Astrocyte of the hippocampus (primary cell): ENCODE data around the gene GABARAPL1.
"Not testable (repeated sequence)": the region's sequence is repeated elsewhere in the genome, so short reads cannot be mapped to it uniquely, and the experiment has no call there.

Experiments used
- DNase-seq: peaks from one replicate; pipeline ENCODE4 v3.0.0; 2011; ENCODE audit warnings: low read depth, low spot score

GABARAPL1 gene

GRCh38 chr12:10197879-10198278 lies 14.8 kb upstream of the GABARAPL1 start:
- no peak for DNase-seq

DNA sequence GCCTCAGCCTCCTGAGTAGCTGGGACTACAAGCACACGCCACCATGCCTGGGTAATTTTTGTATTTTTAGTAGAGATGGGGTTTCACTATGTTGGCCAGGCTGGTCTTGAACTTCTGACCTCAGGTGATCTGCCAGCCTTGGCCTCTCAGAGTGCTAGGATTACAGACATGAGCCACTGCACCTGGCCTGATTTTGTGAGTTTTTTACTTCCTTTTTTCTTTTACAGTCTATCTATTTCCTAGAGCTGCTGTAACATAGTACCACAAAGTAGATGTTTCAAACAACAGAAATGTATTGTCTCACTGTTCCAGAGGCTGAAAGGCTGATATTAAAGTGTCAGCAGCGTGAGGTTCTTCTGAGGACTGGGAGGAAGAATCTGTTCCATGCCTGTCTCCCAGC lies 8.2 kb upstream of the GABARAPL1 start:
- DNase-seq: not testable (repeated sequence)

DNA sequence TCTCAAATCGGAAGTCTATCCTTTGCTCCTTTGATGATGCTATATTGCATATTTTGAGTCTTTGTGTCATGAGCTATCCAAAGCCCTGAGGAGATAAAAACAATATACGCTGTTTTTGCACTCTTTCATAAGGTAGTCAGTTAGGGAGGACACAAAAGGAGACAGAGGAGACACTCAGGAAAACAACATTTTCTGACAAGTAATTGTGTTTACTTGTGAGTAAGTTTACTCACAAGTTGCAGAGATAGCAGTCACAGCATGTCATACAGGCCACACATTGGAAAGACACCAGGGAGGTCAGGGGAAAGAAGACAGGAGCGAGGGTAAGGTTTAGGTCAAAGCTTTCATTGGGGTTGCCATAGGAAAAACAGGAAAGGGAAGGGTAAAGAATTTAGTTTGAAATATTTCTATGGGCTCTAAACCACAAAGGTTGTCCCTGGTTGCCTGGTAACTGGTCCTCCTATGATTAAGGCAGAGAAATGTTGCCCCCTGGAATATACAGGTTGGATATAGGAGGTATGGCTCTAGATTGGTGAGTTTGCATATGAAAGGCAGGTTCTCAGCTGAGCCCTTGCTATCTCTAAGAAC lies 7.4 kb upstream of the GABARAPL1 start:
- peak; percentile 35 for DNase-seq

GRCh38 chr12:10207136-10207535 lies 5.5 kb upstream of the GABARAPL1 start:
- DNase-seq: no peak

DNA sequence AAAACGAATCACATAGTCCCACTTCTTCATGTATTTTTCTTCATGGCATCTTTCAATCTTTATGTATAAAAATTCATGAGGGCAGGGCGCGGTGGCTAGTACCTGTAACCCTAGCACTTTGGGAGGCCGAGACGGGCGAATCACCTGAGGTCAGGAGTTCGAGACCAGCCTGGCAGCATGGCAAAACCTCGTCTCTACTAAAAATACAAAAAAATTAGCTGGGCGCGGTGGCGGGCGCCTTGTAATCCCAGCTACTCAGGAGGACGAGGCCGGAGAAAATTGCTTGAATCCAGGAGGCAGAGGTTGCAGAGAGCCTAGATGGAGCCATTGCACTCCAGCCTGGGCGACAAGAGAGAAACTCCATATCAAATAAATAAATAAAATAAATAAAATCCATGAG lies 2.5 kb upstream of the GABARAPL1 start:
- DNase-seq: no peak

DNA sequence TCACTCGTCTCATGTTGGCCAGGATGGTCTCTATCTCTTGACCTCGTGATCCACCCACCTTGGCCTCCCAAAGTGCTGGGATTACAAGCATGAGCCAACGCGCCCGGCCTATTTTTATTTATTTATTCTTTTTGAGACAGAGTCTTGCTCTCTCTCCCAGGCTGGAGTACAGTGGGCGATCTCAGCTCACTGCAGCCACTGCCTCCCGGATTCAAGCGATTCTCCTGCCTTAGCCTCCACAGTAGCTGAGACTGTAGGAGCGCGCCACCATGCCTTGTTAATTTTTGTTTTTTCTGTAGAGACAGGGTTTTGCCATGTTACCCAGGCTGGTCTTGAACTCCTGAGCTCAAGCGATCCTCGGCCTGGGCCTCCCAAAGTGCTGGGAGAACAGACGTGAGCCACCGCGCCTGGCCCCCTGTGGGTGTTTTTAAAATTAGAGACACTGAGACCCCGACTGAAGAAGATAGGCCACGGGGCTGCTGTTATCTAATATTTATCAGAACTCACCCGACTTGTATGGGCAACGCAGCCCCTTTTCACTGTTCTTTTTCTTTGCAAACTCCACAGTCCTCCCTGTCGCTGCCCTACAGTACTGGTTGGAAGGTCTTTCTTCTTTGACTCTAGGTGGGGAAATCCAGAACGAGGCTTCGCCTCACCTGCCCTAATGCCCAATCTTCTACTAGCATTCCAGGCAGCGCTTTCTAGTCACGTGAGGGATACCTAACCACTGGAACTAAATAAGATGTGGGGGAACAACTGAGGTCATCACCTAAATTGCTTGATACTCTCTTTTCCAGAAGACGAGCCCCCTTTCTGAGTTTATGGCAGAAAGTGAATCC lies 1.4 kb upstream of the GABARAPL1 start:
- no peak for DNase-seq

DNA sequence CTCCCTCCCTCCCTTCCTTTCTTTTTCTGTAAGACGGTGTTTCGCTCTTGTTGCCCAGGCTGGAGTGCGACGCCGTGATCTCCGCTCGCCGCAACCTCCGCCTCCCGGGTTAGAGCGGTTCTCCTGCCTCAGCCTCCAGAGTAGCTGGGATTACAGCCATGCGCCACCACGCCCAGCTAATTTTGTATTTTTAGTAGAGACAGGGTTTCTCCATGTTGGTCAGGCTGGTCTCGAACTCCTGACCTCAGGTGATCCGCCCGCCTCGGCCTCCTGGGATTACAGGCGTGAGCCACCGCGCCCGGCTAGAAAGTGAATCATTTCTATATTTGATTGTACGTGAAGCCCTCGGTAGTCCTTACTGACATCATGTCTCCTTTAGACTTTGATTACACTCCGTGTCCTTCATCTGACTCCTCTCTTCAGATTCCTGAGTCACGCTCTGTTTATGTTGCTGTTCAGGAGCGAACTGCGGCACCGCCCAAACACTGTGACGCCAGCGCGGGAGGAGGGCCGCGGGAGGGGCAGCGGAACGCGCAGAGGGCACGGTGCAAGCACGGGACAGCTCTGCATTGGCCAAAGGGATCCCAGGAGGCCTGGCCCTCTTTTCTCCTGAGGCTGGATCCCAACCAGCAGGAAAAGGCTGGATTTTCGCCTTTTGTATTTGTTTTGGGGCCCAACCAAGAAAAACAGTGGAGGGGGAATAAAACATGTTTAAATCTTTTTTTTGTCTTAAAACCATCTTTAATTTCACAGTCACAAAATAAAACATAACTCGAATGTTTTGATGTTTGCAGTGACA lies 538 bp upstream of the GABARAPL1 start:
- DNase-seq: peak; percentile 99

DNA sequence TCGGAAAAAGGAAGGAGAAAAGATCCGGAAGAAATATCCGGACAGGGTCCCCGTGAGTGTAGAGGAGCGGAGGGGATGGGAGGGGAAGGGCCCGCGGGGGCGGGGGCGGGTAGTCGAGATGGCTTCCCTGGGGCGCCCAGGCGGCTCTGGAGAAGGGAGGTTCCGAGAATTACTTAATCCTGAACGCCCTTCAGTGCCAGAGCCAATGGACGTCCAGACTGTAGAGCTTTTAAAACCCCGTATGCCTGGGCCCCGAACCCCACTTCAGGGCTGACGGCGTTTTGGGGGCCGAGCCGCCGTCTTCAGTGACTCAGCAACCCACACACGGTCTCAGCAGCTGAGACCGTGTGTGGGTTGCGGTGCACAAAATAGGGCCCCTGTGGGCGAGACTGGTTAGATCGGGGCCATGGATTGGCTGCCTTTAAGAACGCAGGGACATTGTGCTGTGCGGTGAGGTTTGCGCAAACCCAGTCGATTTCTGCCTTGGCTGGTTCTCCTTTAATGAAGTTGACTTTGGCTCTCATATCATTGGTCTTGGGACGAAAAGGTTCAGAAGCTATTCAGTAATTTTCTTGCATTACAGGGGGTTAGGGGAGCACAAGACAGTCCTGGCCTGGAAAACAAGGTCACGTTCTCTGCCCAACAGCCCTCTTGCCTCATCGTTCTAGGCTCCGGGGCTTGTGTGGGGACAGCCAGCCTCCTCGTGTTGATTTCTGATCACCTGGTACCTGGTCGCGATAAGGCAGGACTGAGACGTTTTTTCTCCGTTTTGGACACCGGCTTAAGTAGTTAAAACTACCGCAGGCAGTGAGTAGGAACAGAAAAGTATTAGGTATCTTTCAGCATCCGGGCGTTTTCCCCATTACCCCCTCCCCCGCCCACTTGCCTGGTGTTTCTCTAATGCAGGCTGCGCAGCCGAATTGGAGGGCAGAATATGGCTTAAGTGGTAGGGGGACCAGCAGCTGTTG lies 775 bp downstream of the GABARAPL1 start:
- DNase-seq: peak; percentile 91

- DNase-seq: peak; percentile 77
These were observed 1.6 kb downstream of the GABARAPL1 start for GRCh38 chr12:10214136-10214894.

GRCh38 chr12:10214895-10215267 lies 2.2 kb downstream of the GABARAPL1 start:
- DNase-seq: peak; percentile 23

- DNase-seq: no peak
These were observed 2.8 kb downstream of the GABARAPL1 start for GRCh38 chr12:10215436-10215835.

DNA sequence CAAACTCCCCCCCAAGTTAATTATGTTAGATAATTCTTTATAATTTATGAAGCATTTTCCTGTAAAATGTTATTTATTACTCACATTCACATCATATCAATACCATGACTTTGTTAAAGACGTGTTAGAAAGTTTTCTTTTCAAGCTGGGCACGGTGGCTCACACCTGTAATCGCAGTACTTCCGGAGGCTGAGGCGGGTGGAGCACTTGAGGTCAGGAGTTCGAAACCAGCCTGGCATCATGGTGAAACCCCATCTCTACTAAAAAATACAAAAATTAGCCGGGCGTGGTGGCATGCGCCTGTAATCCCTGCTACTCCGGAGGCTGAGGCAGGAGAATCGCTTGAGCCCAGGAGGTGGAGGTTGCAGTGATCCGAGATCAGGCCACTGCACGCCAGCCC lies 3.3 kb downstream of the GABARAPL1 start:
- not testable (repeated sequence) for DNase-seq

DNA sequence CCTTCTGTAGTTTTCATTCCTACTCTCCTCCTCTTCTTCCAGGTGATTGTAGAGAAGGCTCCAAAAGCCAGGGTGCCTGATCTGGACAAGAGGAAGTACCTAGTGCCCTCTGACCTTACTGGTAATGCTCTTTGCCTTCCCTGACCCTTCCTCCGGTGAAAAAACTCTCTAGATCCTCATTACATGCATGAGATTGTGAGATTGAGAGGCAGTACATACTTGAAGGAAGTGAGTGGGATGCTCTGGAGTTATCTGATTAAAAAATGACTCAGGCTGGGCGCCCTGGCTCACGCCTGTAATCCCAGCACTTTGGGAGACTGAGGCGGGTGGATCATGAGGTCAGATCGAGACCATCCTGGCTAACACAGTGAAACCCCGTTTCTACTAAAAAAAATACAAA lies 5.3 kb downstream of the GABARAPL1 start:
- DNase-seq: no peak

- peak; percentile 60 for DNase-seq
These were observed 7.9 kb downstream of the GABARAPL1 start for GRCh38 chr12:10220398-10221077.

DNA sequence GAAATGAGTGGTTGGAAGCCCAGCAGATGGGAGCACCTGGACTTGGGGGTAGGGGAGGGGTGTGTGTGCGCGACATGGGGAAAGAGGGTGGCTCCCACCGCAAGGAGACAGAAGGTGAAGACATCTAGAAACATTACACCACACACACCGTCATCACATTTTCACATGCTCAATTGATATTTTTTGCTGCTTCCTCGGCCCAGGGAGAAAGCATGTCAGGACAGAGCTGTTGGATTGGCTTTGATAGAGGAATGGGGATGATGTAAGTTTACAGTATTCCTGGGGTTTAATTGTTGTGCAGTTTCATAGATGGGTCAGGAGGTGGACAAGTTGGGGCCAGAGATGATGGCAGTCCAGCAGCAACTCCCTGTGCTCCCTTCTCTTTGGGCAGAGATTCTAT lies 9.2 kb downstream of the GABARAPL1 start:
- no peak for DNase-seq

GRCh38 chr12:10223208-10223607 lies 10.5 kb downstream of the GABARAPL1 start:
- DNase-seq: no peak

DNA sequence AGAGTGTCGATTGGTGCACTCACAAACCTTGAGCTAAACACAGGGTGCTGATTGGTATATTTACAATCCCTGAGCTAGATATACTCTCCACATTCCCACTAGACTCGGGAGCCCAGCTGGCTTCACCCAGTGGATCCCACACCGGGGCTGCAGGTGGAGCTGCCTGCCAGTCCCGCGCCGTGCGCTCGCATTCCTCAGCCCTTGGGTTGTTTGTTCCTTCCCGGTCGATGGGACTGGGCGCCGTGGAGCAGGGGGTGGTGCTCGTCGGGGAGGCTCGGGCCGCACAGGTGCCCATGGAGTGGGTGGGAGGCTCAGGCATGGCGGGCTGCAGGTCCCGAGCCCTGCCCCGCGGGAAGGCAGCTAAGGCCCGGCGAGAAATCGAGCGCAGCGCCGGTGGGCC lies 12.7 kb downstream of the GABARAPL1 start:
- DNase-seq: not testable (repeated sequence)

DNA sequence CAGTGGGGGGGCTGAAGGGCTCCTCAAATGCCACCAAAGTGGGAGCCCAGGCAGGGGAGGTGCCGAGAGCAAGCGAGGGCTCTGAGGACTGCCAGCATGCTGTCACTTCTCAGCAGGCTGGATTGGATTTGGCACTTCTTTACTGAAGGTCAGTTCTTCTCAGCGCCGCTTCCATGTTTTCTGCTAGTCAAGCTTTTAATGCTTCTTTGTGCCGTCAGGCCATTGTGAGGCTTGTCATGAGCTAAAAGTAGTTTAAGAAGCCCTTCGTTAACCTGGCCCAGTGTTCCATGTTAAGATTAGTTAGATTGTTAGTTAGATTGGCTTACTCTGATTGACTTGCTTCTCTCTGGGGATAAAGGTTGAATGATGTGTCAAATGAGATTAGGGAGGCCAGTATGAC lies 13.4 kb downstream of the GABARAPL1 start:
- no peak for DNase-seq

- no peak for DNase-seq
These were observed 14.1 kb downstream of the GABARAPL1 start for GRCh38 chr12:10226731-10227130.

DNA sequence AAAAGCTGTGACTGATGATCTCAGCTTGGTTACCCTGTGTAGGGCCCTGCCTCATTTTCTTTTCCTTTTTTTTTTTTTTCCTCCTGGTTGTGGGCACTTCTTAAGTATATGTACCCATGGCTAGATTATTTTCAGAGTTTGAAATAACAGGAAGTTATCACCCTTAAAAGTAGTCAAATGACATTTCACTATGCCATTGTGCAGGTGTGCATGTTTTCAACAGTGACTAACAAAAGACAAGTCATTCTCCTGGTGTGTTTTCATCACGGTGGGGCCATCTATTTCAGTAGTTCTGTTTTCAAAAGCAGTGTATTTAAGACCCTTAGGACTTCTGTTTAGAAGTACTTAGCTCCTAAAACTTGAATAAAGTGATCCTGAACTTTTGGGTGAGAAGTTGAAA lies 15.0 kb downstream of the GABARAPL1 start:
- no peak for DNase-seq
